Activated gamma-delta T cell (primary cell): ENCODE results near the gene IREB2.

Source experiments
- DNase-seq: peaks from one replicate; lab custom pipeline; 2025; lab: John Stamatoyannopoulos, UW

IREB2 gene

DNA sequence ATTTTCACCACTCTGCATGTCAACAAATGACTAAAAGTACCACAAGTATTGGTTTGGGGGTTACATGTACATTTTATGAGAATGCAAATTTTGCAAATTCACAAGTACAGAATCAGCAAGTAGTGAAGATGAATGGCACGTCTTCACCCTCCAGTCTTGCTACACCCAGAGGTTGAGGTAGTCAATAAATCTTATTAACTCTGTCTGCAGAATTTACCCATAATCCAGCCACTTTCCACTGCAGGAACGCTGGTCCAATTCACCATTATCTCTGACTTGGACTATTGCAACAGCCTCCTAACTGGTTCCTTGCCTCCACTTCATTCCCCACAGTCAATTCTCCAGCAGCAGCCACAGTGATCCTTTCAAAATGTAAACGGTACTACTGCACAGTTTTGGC is 112.8 kb downstream of the IREB2 start:
- DNase-seq = no peak
